RWPE1 (cell line): Measurements from ENCODE around the gene MOCOS.
A peak's percentile ranks its signal among the peaks of the same experiment; 100 is the strongest.

Experiments
- CTCF ChIA-PET: fragments of 350-600 bp; sonication (Branson Sonifier 250); formaldehyde crosslinking; extraction: SDS; loops from one replicate; lab custom pipeline; 2021; lab: Yijun Ruan, JAX
- POLR2A ChIA-PET: fragments of 400-600 bp; formaldehyde crosslinking; extraction: SDS; loops from one replicate; lab custom pipeline; 2020; ENCODE audit warnings: antibody characterized with exemption; ENCODE audit not compliant: low non-redundant PET; lab: Yijun Ruan, JAX
- DNase-seq: peaks from one replicate; pipeline ENCODE4 v3.0.0; 2012; ENCODE audit warnings: low spot score
- H3K27ac ChIP-seq: fragments of 450-650 bp; 2 replicates; pipeline ENCODE4 v1.5.1; 2017
- CTCF ChIP-seq: fragments of 450-650 bp; conservative IDR thresholded peaks from 2 replicates; pipeline ENCODE4 v1.5.1; 2017; ENCODE audit warnings: low read depth, mild to moderate bottlenecking

MOCOS gene

GRCh38 chr18:36187193-36187825 lies at the start of gene MOCOS:
MOCOS (plus strand) TSS chr18:36187497; CDS start chr18:36187540, 43 bp downstream.
- peak within 1 kb of the TSS; percentile 93 for H3K27ac ChIP-seq
- ChIA-PET CTCF (interaction anchor here (0.6 kb wide), 2 partner anchors 8 to 20 kb away, joined by 3 read pairs; no protein-coding TSS in a partner anchor), POLR2A (no interaction called here)
- TF ChIP-seq CTCF, result no peak
- peak; percentile 68 for DNase-seq

GRCh38 chr18:36139245-36139644 lies 48.1 kb upstream of the MOCOS start:
- no peak for TF ChIP-seq CTCF
- POLR2A ChIA-PET, result no interaction called here
- no peak for DNase-seq
- no peak overlapping the region for H3K27ac ChIP-seq
- CTCF ChIA-PET, result no interaction called here

- DNase-seq, result no peak
- no peak overlapping the region for H3K27ac ChIP-seq
- ChIA-PET POLR2A (no interaction called here), CTCF (no interaction called here)
- no peak for TF ChIP-seq CTCF
These were observed 45.7 kb upstream of the MOCOS start for GRCh38 chr18:36141576-36141975.

GRCh38 chr18:36142751-36143150 lies 44.5 kb upstream of the MOCOS start:
- DNase-seq, result no peak
- ChIA-PET POLR2A (no interaction called here), CTCF (interaction anchor here (0.6 to 0.7 kb wide), 2 partner anchors 18 to 39 kb away, joined by 3 to 5 read pairs; no protein-coding TSS in a partner anchor)

GRCh38 chr18:36143391-36143790 lies 43.9 kb upstream of the MOCOS start:
- DNase-seq, result no peak
- no peak overlapping the region for H3K27ac ChIP-seq
- TF ChIP-seq CTCF, result no peak
- ChIA-PET POLR2A (no interaction called here), CTCF (interaction anchor here (0.6 kb wide), 1 partner anchor 38 kb away, joined by 5 read pairs; no protein-coding TSS in a partner anchor)

More at GRCh38 chr18:36142751-36143150, 44.5 kb upstream of the MOCOS start:
- no peak for TF ChIP-seq CTCF
- no peak overlapping the region for H3K27ac ChIP-seq

GRCh38 chr18:36149514-36150289 lies 37.6 kb upstream of the MOCOS start:
- TF ChIP-seq CTCF, result no peak
- H3K27ac ChIP-seq, result no peak overlapping the region
- DNase-seq, result no peak
- CTCF ChIA-PET, result interaction anchor here (0.7 kb wide), 1 partner anchor 1283 kb away, joined by 3 read pairs; no protein-coding TSS in a partner anchor
- POLR2A ChIA-PET, result no interaction called here
